SK-N-SH (cell line): ENCODE data around the gene CIAO2A.

Source experiments
- CTCF ChIP-seq: fragments of 200-600 bp; sonication (generic); IDR thresholded peaks from 2 replicates; pipeline ENCODE4 v1.6.1; 2017; ENCODE audit warnings: antibody characterized with exemption, mild to moderate bottlenecking, moderate library complexity
- EP300 ChIP-seq, 2 experiments: IDR thresholded peaks; 2 replicates each; pipeline versions ENCODE4 v1.4.0 to v1.6.1; 2012; ENCODE audit warnings: borderline replicate concordance in 1 of 2, low read depth in 1 of 2, low read length in 1 of 2
- GABPA ChIP-seq: IDR thresholded peaks from 2 replicates; pipeline ENCODE4 v1.4.0; 2012; ENCODE audit warnings: low read depth, mild to moderate bottlenecking
- JUND ChIP-seq: IDR thresholded peaks from 2 replicates; pipeline ENCODE4 v1.4.0; 2012
- MEF2A ChIP-seq: IDR thresholded peaks from 2 replicates; pipeline ENCODE4 v1.4.0; 2012; ENCODE audit warnings: low read depth, borderline replicate concordance
- NFIC ChIP-seq: IDR thresholded peaks from 2 replicates; pipeline ENCODE4 v1.4.0; 2012; ENCODE audit warnings: borderline replicate concordance
- POLR2AphosphoS5 ChIP-seq: IDR thresholded peaks from 2 replicates; pipeline ENCODE4 v1.6.1; 2012; ENCODE audit warnings: low read depth, low read length
- RAD21 ChIP-seq: IDR thresholded peaks from 2 replicates; pipeline ENCODE4 v1.6.1; 2012; ENCODE audit warnings: mild to moderate bottlenecking, low read length
- REST ChIP-seq: IDR thresholded peaks from 2 replicates; pipeline ENCODE4 v1.6.1; 2012; ENCODE audit warnings: mild to moderate bottlenecking, low read depth, low read length, moderate library complexity
- TAF1 ChIP-seq: IDR thresholded peaks from 2 replicates; pipeline ENCODE4 v1.6.1; 2012; ENCODE audit warnings: low read depth, mild to moderate bottlenecking, low read length, moderate library complexity, borderline replicate concordance
- TCF12 ChIP-seq: IDR thresholded peaks from 2 replicates; pipeline ENCODE4 v1.4.0; 2012
- USF2 ChIP-seq: fragments of 150-350 bp; IDR thresholded peaks from 2 replicates; pipeline ENCODE4 v1.6.1; 2017; ENCODE audit warnings: antibody characterized with exemption, low read length, low read depth, borderline replicate concordance

- TF ChIP-seq TAF1 (no peak), CTCF (no peak), RAD21 (no peak), TCF12 (no peak), POLR2AphosphoS5 (no peak), REST (no peak), EP300 (IDR thresholded peaks at IDR 0.05; ENCODE audit: borderline replicate concordance in 1 of 2, low read depth in 1 of 2, low read length in 1 of 2) (no peak), NFIC (no peak), USF2 (no peak), JUND (no peak), GABPA (no peak), MEF2A (no peak)
Observed at GRCh38 chr15:64111679-64112050, 18.0 kb upstream of the CIAO2A start.
